GM19193 (cell line): ENCODE measurements around the gene ERO1B.
A peak's percentile ranks its signal among the peaks of the same experiment; 100 is the strongest.

Source experiments
- POLR2A ChIP-seq: IDR thresholded peaks from 4 replicates; pipeline ENCODE4 v1.6.1; 2011; ENCODE audit not compliant: insufficient read depth, insufficient read length; ENCODE audit errors: extremely low read depth

ERO1B gene, protein sequence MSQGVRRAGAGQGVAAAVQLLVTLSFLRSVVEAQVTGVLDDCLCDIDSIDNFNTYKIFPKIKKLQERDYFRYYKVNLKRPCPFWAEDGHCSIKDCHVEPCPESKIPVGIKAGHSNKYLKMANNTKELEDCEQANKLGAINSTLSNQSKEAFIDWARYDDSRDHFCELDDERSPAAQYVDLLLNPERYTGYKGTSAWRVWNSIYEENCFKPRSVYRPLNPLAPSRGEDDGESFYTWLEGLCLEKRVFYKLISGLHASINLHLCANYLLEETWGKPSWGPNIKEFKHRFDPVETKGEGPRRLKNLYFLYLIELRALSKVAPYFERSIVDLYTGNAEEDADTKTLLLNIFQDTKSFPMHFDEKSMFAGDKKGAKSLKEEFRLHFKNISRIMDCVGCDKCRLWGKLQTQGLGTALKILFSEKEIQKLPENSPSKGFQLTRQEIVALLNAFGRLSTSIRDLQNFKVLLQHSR

GRCh38 chr1:236281654-236282424 lies at the start of gene ERO1B:
TSS of gene ERO1B (minus strand) at chr1:236281958. CDS start at chr1:236281783, 175 bp downstream.
- TF ChIP-seq POLR2A: peak; percentile 98

DNA sequence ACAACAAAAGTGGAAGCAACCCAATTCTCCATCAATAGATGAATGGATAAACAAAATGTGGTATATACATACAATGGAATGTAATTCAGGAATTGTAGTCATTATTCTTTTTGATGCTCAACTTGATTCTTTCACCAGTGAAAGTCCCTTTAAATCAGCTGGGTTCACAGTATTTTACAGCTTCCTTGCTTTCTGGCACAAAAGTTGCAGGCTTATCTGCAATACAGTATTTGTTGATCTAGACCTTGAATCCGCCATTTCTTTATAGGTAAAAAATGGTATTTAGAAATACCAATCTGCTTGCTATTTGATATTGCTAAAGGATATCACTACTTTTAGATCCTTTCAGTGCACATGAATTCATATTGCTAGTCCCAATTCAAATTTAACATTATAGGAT lies 44.7 kb upstream of the ERO1B start:
- TF ChIP-seq POLR2A: no peak

DNA sequence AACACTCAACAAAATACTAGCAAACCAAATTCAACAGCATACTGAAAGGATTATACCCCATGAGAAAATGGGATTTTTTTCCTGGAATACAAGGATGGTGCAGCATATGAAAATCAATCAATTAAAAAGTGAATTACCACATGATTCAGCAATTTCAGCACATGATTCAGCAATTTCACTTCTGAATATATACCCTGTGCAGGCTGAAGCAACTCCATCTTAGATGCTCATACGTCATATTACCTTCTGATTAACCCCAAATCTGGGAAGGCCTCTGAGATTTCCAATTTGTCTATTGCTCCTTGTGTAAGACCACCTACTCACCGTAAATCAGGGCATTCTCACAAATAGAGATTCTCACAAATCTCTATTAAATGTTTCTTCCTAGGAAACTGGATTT lies 43.8 kb upstream of the ERO1B start:
- TF ChIP-seq POLR2A: no peak

GRCh38 chr1:236323819-236324411 lies 42.2 kb upstream of the ERO1B start:
- TF ChIP-seq POLR2A: no peak

DNA sequence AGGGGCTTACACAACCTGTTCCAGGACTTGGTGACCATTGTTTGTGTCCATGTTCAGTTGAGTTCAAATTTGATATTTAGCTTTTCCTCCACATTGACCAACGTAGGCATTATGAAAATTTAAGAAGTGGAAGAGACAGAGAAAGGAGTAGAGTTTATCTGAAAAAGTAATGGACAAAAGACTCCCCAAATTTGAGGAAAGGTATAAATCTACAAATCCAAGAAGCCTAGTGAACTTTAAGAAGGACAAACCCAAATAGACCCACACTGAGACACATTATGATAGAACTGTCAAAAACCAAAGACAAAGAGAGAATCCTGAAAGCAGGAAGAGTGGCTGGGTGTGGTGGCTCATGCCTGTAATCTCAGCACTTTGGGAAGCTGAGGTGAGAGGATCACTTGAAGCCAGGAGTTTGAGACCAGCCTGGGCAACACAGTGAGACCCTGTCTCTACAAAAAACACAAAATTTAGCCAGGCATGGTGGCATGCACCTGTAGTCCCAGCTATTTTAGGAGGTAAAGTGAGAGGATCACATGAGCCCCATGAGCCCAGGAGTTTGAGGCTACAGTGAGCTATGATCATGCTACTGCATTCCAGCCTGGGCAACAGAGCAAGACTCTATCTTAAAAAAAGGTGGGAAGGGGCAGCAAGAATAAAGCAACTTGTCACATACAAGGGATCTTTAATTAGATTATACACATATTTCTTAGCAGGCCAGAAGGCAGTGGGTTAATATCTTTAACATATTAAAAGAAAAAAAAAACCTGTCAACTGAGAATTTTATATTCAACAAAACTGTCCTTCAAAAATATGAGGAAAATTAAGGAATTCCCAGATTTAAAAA lies 41.0 kb upstream of the ERO1B start:
- TF ChIP-seq POLR2A: no peak

- no peak for TF ChIP-seq POLR2A
Observed at GRCh38 chr1:236321101-236321500, 39.3 kb upstream of the ERO1B start.

- TF ChIP-seq POLR2A: no peak
Observed at GRCh38 chr1:236320671-236321070, 38.9 kb upstream of the ERO1B start.

DNA sequence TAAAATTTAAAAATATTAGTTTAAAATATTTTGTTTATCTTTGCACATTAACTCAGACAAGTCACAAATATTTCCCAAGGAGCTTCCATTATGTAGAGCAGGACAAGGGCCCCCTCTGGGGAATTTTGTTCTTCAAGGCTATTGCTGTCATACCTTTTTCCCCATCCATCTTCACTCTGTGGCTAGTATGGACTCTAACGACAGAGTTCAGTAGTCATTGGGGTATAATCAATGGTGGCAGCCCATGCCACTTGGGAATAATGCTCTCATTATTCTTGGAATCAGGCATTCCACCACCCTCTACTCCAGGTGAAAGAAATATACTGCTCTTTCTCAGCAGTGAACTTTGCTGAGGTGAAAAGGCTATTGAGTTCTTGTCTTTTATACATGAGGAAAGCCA lies 38.5 kb upstream of the ERO1B start:
- no peak for TF ChIP-seq POLR2A

GRCh38 chr1:236316437-236316836 lies 34.7 kb upstream of the ERO1B start:
- TF ChIP-seq POLR2A: no peak

GRCh38 chr1:236315518-236315917 lies 33.8 kb upstream of the ERO1B start:
- TF ChIP-seq POLR2A: no peak

- TF ChIP-seq POLR2A: no peak
Observed at GRCh38 chr1:236315092-236315491, 33.3 kb upstream of the ERO1B start.

DNA sequence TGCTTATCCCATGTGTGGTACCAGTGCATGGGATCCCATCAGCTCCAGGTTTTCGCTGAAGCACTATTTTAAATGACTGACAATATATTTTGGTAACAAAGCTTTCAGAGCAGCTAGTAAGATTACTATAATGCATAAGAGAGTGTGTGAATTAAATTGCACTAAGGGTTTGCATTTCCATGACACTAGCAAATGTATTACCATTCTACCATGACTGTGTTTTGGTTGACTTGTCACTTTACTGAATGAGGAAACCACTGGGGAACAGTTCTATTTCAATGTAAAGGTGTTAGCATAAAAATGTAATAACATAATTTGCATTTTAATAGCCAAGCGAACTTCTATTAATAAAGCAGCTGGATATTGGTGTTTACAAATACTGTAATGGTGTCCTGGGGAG lies 31.7 kb upstream of the ERO1B start:
- no peak for TF ChIP-seq POLR2A

GRCh38 chr1:236311040-236311439 lies 29.3 kb upstream of the ERO1B start:
- TF ChIP-seq POLR2A: no peak

DNA sequence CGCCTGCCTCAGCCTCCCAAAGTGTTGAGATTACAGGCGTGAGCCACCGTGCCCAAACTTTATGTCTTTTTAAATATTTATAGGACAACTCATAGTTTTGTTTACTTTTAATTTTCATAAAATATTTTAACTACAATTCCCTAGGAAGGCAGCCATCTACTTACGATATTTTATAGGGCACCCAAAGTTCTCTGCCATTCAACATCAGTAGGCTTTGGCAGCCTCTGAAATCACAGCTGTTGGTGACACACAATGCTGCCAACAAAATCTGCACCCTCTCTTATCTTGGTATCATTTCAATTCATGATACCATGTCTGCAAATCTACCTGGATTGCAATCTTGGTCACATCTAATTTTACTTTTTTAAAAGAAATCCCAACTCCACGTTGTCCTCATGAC lies 27.1 kb upstream of the ERO1B start:
- no peak for TF ChIP-seq POLR2A

DNA sequence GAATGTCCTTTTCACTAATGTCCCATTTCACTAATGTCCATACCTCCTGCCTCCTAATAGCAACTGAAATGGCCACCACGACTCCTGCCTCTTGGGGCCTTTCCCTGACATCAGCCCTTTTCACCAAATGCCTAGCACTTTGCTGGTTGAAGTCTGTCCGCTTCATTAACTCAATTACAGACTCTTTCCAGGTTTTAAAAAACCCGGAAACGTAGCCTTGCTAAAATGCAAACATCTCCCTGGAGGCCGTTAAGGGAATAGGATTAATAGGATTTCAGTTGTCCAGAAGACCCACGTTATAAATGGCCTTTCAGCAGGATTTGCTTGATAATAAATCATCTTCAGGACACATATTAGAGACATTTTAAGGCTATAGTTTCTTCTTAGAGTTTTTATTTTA lies 25.7 kb upstream of the ERO1B start:
- TF ChIP-seq POLR2A: no peak

GRCh38 chr1:236304682-236305081 lies 22.9 kb upstream of the ERO1B start:
- no peak for TF ChIP-seq POLR2A

DNA sequence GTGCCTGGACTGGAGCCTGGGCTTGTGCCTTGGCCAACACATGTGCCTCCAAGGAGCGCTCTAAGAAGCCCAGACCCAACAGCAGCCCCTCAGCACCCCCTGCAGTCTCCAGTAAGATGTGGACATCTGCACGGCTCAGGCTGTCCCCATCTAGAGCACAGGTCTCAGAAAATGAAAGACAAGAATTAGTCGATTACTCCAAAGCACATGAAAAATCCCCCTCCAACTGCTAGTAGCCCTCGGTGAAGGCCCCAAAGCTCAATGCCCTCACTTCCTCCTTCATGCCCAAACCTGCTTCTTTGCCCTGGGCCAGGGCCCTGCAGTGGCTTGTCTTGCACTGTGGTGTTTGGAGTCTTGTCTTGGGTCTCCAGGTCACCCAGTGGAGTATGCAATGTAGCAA lies 21.9 kb upstream of the ERO1B start:
- TF ChIP-seq POLR2A: no peak
